H1 (cell line): Measurements from ENCODE around the gene OR5H15.
A peak's percentile ranks its signal among the peaks of the same experiment; 100 is the strongest.

Source experiments
- CEBPB ChIP-seq: IDR thresholded peaks from 2 replicates; pipeline ENCODE4 v1.6.1; 2012; ENCODE audit warnings: low read depth, low read length
- CTCF ChIP-seq, 3 experiments: IDR thresholded peaks; 1 replicate in 2 of 3; 2 replicates in 1 of 3; pipeline versions ENCODE4 v1.5.1 to v1.6.1; 2011; ENCODE audit warnings: low read length in 3 of 3, mild to moderate bottlenecking in 3 of 3, inconsistent platforms in 2 of 3, low read depth in 1 of 3, moderate library complexity in 1 of 3; ENCODE audit not compliant: insufficient read depth in 1 of 3; ENCODE audit errors: control extremely low read depth in 1 of 3
- EP300 ChIP-seq, 2 experiments: IDR thresholded peaks; 1 replicate in 1 of 2; 2 replicates in 1 of 2; pipeline ENCODE4 v1.6.1; 2011 to 2012; ENCODE audit warnings: low read depth in 2 of 2, low read length in 2 of 2, mild to moderate bottlenecking in 2 of 2, borderline replicate concordance in 1 of 2, inconsistent platforms in 1 of 2, moderate library complexity in 1 of 2
- GTF2F1 ChIP-seq: IDR thresholded peaks from 2 replicates; pipeline ENCODE4 v1.6.1; 2012; ENCODE audit warnings: low read depth, low read length, improper control_type of control experiment, borderline replicate concordance
- POLR2A ChIP-seq, 2 experiments: IDR thresholded peaks; 1 replicate in 1 of 2; 2 replicates in 1 of 2; pipeline ENCODE4 v1.6.1; 2011; ENCODE audit warnings: low read depth in 2 of 2, low read length in 2 of 2, mild to moderate bottlenecking in 2 of 2; ENCODE audit errors: control extremely low read depth in 1 of 2
- POLR2AphosphoS5 ChIP-seq: IDR thresholded peaks from 2 replicates; pipeline ENCODE4 v1.6.1; 2011; ENCODE audit warnings: low read depth, low read length
- RAD21 ChIP-seq, 2 experiments: IDR thresholded peaks in 1 of 2; conservative IDR thresholded peaks in 1 of 2; 2 replicates each; pipeline ENCODE4 v1.6.1; 2011; ENCODE audit warnings: low read depth in 2 of 2, low read length in 2 of 2, improper control_type of control experiment in 1 of 2, inconsistent platforms in 1 of 2, mild to moderate bottlenecking in 1 of 2, moderate library complexity in 1 of 2
- TAF1 ChIP-seq: IDR thresholded peaks from 2 replicates; pipeline ENCODE4 v1.6.1; 2011; ENCODE audit warnings: mild to moderate bottlenecking, low read depth, low read length
- YY1 ChIP-seq: IDR thresholded peaks from 2 replicates; pipeline ENCODE4 v1.6.1; 2011; ENCODE audit warnings: low read depth, mild to moderate bottlenecking, low read length
- ZNF274 ChIP-seq: IDR thresholded peaks from 2 replicates; pipeline ENCODE4 v1.7.0; 2012; ENCODE audit warnings: low read length, borderline replicate concordance; ENCODE audit errors: extremely low read depth
- TF ChIP-seq, protein P1 (sequence below): IDR thresholded peaks from 2 replicates; pipeline ENCODE4 v1.6.1; 2012; ENCODE audit warnings: low read length, inconsistent platforms

DNA sequence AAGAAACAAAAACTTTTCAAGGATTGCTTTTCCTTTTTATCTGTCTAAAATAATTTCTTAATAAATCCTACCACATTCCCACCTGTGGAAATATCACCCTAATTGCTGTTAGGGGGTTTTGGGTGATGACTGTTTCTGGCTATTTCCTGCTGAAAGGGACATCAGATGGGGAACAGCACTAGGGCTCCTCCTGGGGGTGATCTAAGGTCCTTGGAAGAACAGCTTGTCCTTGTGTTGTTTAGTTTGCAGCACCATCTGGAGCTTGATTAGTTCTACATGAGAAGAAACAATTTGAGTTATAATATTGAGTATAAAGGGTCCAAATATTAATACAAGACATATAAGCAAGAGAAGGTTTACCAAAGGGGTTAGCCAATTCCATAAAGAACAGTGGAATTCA lies 18.7 kb downstream of the OR5H15 start:
- TF ChIP-seq, protein P1, sequence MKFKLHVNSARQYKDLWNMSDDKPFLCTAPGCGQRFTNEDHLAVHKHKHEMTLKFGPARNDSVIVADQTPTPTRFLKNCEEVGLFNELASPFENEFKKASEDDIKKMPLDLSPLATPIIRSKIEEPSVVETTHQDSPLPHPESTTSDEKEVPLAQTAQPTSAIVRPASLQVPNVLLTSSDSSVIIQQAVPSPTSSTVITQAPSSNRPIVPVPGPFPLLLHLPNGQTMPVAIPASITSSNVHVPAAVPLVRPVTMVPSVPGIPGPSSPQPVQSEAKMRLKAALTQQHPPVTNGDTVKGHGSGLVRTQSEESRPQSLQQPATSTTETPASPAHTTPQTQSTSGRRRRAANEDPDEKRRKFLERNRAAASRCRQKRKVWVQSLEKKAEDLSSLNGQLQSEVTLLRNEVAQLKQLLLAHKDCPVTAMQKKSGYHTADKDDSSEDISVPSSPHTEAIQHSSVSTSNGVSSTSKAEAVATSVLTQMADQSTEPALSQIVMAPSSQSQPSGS: no peak
- TF ChIP-seq YY1 (no peak), EP300 (IDR thresholded peaks at IDR 0.05; ENCODE audit: borderline replicate concordance in 1 of 2, low read depth in 2 of 2, low read length in 2 of 2) (no peak), POLR2A (IDR thresholded peaks at IDR 0.05; ENCODE audit: control extremely low read depth in 1 of 2, low read depth in 2 of 2, low read length in 2 of 2) (no peak), CTCF (IDR thresholded peaks at IDR 0.05; ENCODE audit: control extremely low read depth in 1 of 3, insufficient read depth in 1 of 3, low read depth in 1 of 3, low read length in 3 of 3) (peak; percentile 29 to 68 (median 62)), TAF1 (no peak), POLR2AphosphoS5 (no peak), GTF2F1 (no peak), ZNF274 (no peak), CEBPB (no peak), RAD21 (IDR thresholded peaks at IDR 0.05 in 1 of 2, conservative IDR thresholded peaks at IDR 0.05 in 1 of 2; ENCODE audit: low read depth in 2 of 2, low read length in 2 of 2) (peak; percentile 66 to 77)
